KMS-11 (cell line): ENCODE measurements around the gene GTF2H1.

ENCODE experiments used
- H2AFZ ChIP-seq: fragments of 200-600 bp; sonication (generic); 2 replicates; pipeline ENCODE4 v1.6.1; 2016; ENCODE audit warnings: antibody characterized with exemption, mixed run types, low read depth
- H3K27ac ChIP-seq: fragments of 200-600 bp; sonication (generic); 2 replicates; pipeline ENCODE4 v1.6.1; 2016; ENCODE audit warnings: mild to moderate bottlenecking, mixed run types
- H3K27me3 ChIP-seq: fragments of 200-600 bp; sonication (generic); 2 replicates; pipeline ENCODE4 v1.6.1; 2017; ENCODE audit warnings: mild to moderate bottlenecking, low read depth, mixed run types, moderate library complexity; ENCODE audit not compliant: insufficient read depth
- H3K36me3 ChIP-seq: fragments of 200-600 bp; sonication (generic); 2 replicates; pipeline ENCODE4 v1.6.1; 2017; ENCODE audit warnings: mild to moderate bottlenecking, mixed run types; ENCODE audit not compliant: insufficient read depth
- H3K4me1 ChIP-seq: fragments of 200-600 bp; sonication (generic); 2 replicates; pipeline ENCODE4 v1.6.1; 2016; ENCODE audit warnings: mild to moderate bottlenecking, low read depth, mixed run types; ENCODE audit not compliant: poor library complexity, severe bottlenecking
- H3K4me2 ChIP-seq: fragments of 200-600 bp; sonication (generic); 2 replicates; pipeline ENCODE4 v1.7.0; 2016; ENCODE audit warnings: mild to moderate bottlenecking, mixed run types
- H3K4me3 ChIP-seq: fragments of 200-600 bp; sonication (generic); IDR thresholded peaks from 2 replicates; pipeline ENCODE4 v1.6.1; 2017; ENCODE audit warnings: low read depth, low read length, mixed read lengths; ENCODE audit not compliant: insufficient read depth
- H3K79me2 ChIP-seq: fragments of 200-600 bp; sonication (generic); 2 replicates; pipeline ENCODE4 v1.6.1; 2016; ENCODE audit warnings: low read depth, mixed run types; ENCODE audit not compliant: insufficient read depth
- H3K9ac ChIP-seq: fragments of 200-600 bp; sonication (generic); 2 replicates; pipeline ENCODE4 v1.6.1; 2016; ENCODE audit warnings: mild to moderate bottlenecking, mixed run types
- H4K20me1 ChIP-seq: fragments of 200-600 bp; sonication (generic); 2 replicates; pipeline ENCODE4 v1.6.1; 2016; ENCODE audit warnings: mild to moderate bottlenecking, mixed run types; ENCODE audit not compliant: insufficient read depth
- CTCF ChIP-seq: fragments of 200-600 bp; sonication (generic); conservative IDR thresholded peaks from 2 replicates; pipeline ENCODE4 v1.6.1; 2017; ENCODE audit warnings: low read depth, mild to moderate bottlenecking, antibody characterized with exemption, low read length, moderate library complexity, mixed read lengths

Gene GTF2H1

GRCh38 chr11:18416459-18416858 lies 94.1 kb downstream of the GTF2H1 start:
- H3K4me1 ChIP-seq, result peaks cover 4% of the 10 kb centered on the region
- TF ChIP-seq CTCF, result no peak
- no peaks in the 10 kb centered on the region for H4K20me1 ChIP-seq
- H3K9ac ChIP-seq, result no peak overlapping the region
- H3K27me3 ChIP-seq, result no peaks in the 10 kb centered on the region
- H3K27ac ChIP-seq, result no peak overlapping the region
- H3K36me3 ChIP-seq, result no peaks in the 10 kb centered on the region
- no peaks in the 10 kb centered on the region for H3K79me2 ChIP-seq
- H3K4me2 ChIP-seq, result no peak overlapping the region
- no peak overlapping the region for H2AFZ ChIP-seq
- no peak overlapping the region for H3K4me3 ChIP-seq
